Endothelial cell of umbilical vein (primary cell): ENCODE data around the gene CETP. TPM values are rescaled to one million over a fixed set of nuclear protein-coding genes. Genes with fewer than 3 reads are reported as not detected.

ENCODE experiments used
- BruUV-seq: library from RNA; stranded (reverse); fragments of 400-500 nt; replicated peaks from 2 replicates; lab custom pipeline; 2021; lab: Mats Ljungman, UMichigan
- CTCF ChIA-PET: fragments of 300-600, 350-600 bp; sonication (Branson Sonifier 250); formaldehyde crosslinking; loops from one replicate; lab custom pipeline; 2021; ENCODE audit warnings: antibody characterized with exemption, inconsistent platforms; lab: Charles Lee
- POLR2A ChIA-PET: fragments of 300-600, 350-600 bp; sonication (Branson Sonifier 250); formaldehyde crosslinking; loops from one replicate; lab custom pipeline; 2021; ENCODE audit warnings: antibody characterized with exemption, inconsistent platforms; lab: Charles Lee
- DNase-seq: peaks from one replicate; pipeline ENCODE4 v3.0.0-alpha.2; 2011; ENCODE audit warnings: low read depth, low spot score
- FAIRE-seq: peaks from 2 replicates; lab custom pipeline; 2011; peaks lifted over from hg19 to GRCh38; lab: Jason Lieb, UNC
- H2AFZ ChIP-seq: 2 replicates; pipeline ENCODE4 v1.6.0; 2012; ENCODE audit warnings: low read depth, low read length, control low read depth, inconsistent platforms
- H3K27ac ChIP-seq: 2 replicates; pipeline ENCODE4 v1.5.1; 2011; ENCODE audit warnings: low read depth, mild to moderate bottlenecking, control low read depth, low read length, moderate library complexity; ENCODE audit not compliant: insufficient read depth
- H3K27me3 ChIP-seq, 2 experiments: 2 replicates each; pipeline versions ENCODE4 v1.6.0 to v1.6.1; 2011; ENCODE audit warnings: low read length in 2 of 2, mixed read lengths in 1 of 2; ENCODE audit not compliant: control insufficient read depth in 2 of 2, insufficient read depth in 2 of 2
- H3K36me3 ChIP-seq, 2 experiments: 2 replicates in 1 of 2; 3 replicates in 1 of 2; pipeline ENCODE4 v1.5.1; 2011; ENCODE audit warnings: low read length in 2 of 2, mild to moderate bottlenecking in 1 of 2, moderate library complexity in 1 of 2; ENCODE audit not compliant: control insufficient read depth in 2 of 2, insufficient read depth in 2 of 2; ENCODE audit errors: extremely low read depth in 1 of 2
- H3K4me1 ChIP-seq: 3 replicates; pipeline ENCODE4 v1.5.1; 2011; ENCODE audit warnings: mild to moderate bottlenecking, low read length; ENCODE audit not compliant: control insufficient read depth, insufficient read depth; ENCODE audit errors: extremely low read depth
- H3K4me2 ChIP-seq: 2 replicates; pipeline ENCODE4 v1.6.1; 2011; ENCODE audit warnings: low read length, control low read depth, mixed read lengths; ENCODE audit not compliant: insufficient read depth
- H3K4me3 ChIP-seq, 3 experiments: fragments of 200-600 bp in 1 of 3; sonication (generic), shearing (Covaris generic) in 1 of 3; replicated peaks in 1 of 3; 2 replicates each; pipeline ENCODE4 v1.5.1; 2011 to 2016; ENCODE audit warnings: control low read depth in 3 of 3, low read length in 3 of 3, mild to moderate bottlenecking in 2 of 3, inconsistent platforms in 1 of 3, low read depth in 1 of 3, moderate library complexity in 1 of 3; ENCODE audit not compliant: insufficient read depth in 1 of 3
- H3K79me2 ChIP-seq: 2 replicates; pipeline ENCODE4 v1.6.0; 2012; ENCODE audit warnings: low read length, inconsistent platforms; ENCODE audit not compliant: control insufficient read depth, insufficient read depth
- H3K9ac ChIP-seq: replicated peaks from 2 replicates; pipeline ENCODE3; 2011; ENCODE audit warnings: low read length, control low read depth; ENCODE audit not compliant: insufficient read depth; ENCODE audit errors: extremely low read depth
- H3K9me1 ChIP-seq: replicated peaks from 3 replicates; pipeline ENCODE4 v1.6.0; 2011; ENCODE audit warnings: mild to moderate bottlenecking, low read length; ENCODE audit not compliant: control insufficient read depth, insufficient read depth; ENCODE audit errors: extremely low read depth
- H3K9me3 ChIP-seq: replicated peaks from 2 replicates; pipeline ENCODE4 v1.5.1; 2012; ENCODE audit warnings: low read length, inconsistent platforms; ENCODE audit not compliant: control insufficient read depth, insufficient read depth
- H4K20me1 ChIP-seq: replicated peaks from 2 replicates; pipeline ENCODE3; 2011; ENCODE audit warnings: mild to moderate bottlenecking, low read length; ENCODE audit not compliant: control insufficient read depth, insufficient read depth; ENCODE audit errors: extremely low read depth
- CTCF ChIP-seq, 2 donors: IDR thresholded peaks; 1 replicate in 1 of 2; 2 replicates in 1 of 2; pipeline ENCODE4 v1.5.1; 2011; ENCODE audit warnings: low read length in 2 of 2, mild to moderate bottlenecking in 2 of 2, moderate library complexity in 2 of 2, control low read depth in 1 of 2, inconsistent platforms in 1 of 2, low read depth in 1 of 2; ENCODE audit not compliant: insufficient read depth in 1 of 2; ENCODE audit errors: extremely low read depth in 1 of 2
- EZH2 ChIP-seq: IDR thresholded peaks from 2 replicates; pipeline ENCODE4 v1.6.1; 2012; ENCODE audit warnings: borderline replicate concordance, low read depth, mild to moderate bottlenecking, moderate library complexity, low read length, inconsistent platforms; ENCODE audit not compliant: severe bottlenecking
- FOS ChIP-seq: IDR thresholded peaks from 2 replicates; pipeline ENCODE4 v1.6.1; 2011; ENCODE audit warnings: mild to moderate bottlenecking, low read length, moderate library complexity, borderline replicate concordance; ENCODE audit not compliant: insufficient read depth
- GATA2 ChIP-seq: IDR thresholded peaks from 2 replicates; pipeline ENCODE4 v1.7.0; 2011; ENCODE audit warnings: low read depth, mild to moderate bottlenecking, moderate library complexity, mixed read lengths, low read length; ENCODE audit not compliant: insufficient read length, insufficient read depth
- JUN ChIP-seq: IDR thresholded peaks from 2 replicates; pipeline ENCODE4 v1.6.1; 2011; ENCODE audit warnings: borderline replicate concordance, low read depth; ENCODE audit not compliant: insufficient read length, insufficient read depth
- MAX ChIP-seq: IDR thresholded peaks from 2 replicates; pipeline ENCODE4 v1.6.1; 2011; ENCODE audit not compliant: insufficient read depth, insufficient read length
- MYC ChIP-seq: IDR thresholded peaks from one replicate; pipeline ENCODE4 v1.6.1; 2011; ENCODE audit warnings: mild to moderate bottlenecking, low read depth, low read length
- POLR2A ChIP-seq: IDR thresholded peaks from 2 replicates; pipeline ENCODE4 v1.6.1; 2012; ENCODE audit warnings: low read depth, mild to moderate bottlenecking, control low read depth, low read length
- POLR2AphosphoS5 ChIP-seq: IDR thresholded peaks from 2 replicates; pipeline ENCODE4 v1.6.1; 2012; ENCODE audit warnings: low read depth, mild to moderate bottlenecking, control low read depth, low read length, moderate library complexity; ENCODE audit not compliant: insufficient read depth
- dilution Hi-C: fragments of 300-500 bp; cut with MboI; formaldehyde crosslinking; loops from one replicate; pipeline ENCODE4 v1.15.0; 2019; ENCODE audit warnings: low sequenced_read_pairs; ENCODE audit not compliant: extremely low pct_ligation_motif_present
- intact Hi-C: fragments of 100-400 bp; cut with micrococcal nuclease; formaldehyde crosslinking; loops from one replicate; pipeline ENCODE4 v1.10.0; 2022
- polyA plus RNA-seq, 4 experiments: library from polyadenylated mRNA; depleted of rRNA in 3 of 4; stranded (reverse) in 3 of 4; unstranded in 1 of 4; fragments of >200 nt; gene quantifications; 2 replicates each; pipeline versions ENCODE4 v1.2.1 to v1.2.3, GENCODE V29; 2011 to 2012; ENCODE audit warnings: missing spikeins in 1 of 4
- total RNA-seq: library from RNA; stranded (reverse); gene quantifications from 2 replicates; pipeline ENCODE4 v1.2.3, GENCODE V29; 2021

Gene CETP
- total and polyA plus RNA-seq, 2 donors (not counting 3 experiments of a cell fraction or from before 2014, with no cell fraction given) = 2.2 to 2.8 TPM

GRCh38 chr16:57022445-57022844 is 60.7 kb downstream of the CETP start:
- intact Hi-C loops = no loop called here
- TF ChIP-seq POLR2A (no peak), POLR2AphosphoS5 (no peak), GATA2 (no peak)
- DNase-seq = no peak
- Histone ChIP-seq H2AFZ (no peak overlapping the region), H3K79me2 (no peaks in the 10 kb centered on the region), H3K27me3 (no peaks in the 10 kb centered on the region), H3K9ac (no peak overlapping the region), H3K9me3 (no peaks in the 10 kb centered on the region), H3K9me1 (no peaks in the 10 kb centered on the region), H3K4me3 (no peak overlapping the region), H3K27ac (no peak overlapping the region), H3K4me2 (no peak overlapping the region), H3K4me1 (peaks cover 3% of the 10 kb centered on the region), H3K36me3 (no peaks in the 10 kb centered on the region), H4K20me1 (no peaks in the 10 kb centered on the region)
- dilution Hi-C loops = no loop called here
- POLR2A ChIA-PET = no interaction called here
- no TSS peak for BruUV-seq
- CTCF ChIA-PET = interaction anchor here (1.1 to 2.0 kb wide), 2 partner anchors 24 to 193 kb away, joined by 3 to 9 read pairs; no protein-coding TSS in a partner anchor
- FAIRE-seq = no peak

- intact Hi-C loops = no loop called here
- POLR2A ChIA-PET = no interaction called here
- Histone ChIP-seq H3K36me3 (no peaks in the 10 kb centered on the region), H3K27me3 (no peaks in the 10 kb centered on the region), H3K9me3 (no peaks in the 10 kb centered on the region), H3K4me3 (no peak overlapping the region), H3K4me2 (no peak overlapping the region), H3K79me2 (no peaks in the 10 kb centered on the region), H3K9me1 (no peaks in the 10 kb centered on the region), H4K20me1 (no peaks in the 10 kb centered on the region), H3K9ac (no peak overlapping the region), H2AFZ (no peak overlapping the region), H3K4me1 (no peaks in the 10 kb centered on the region), H3K27ac (no peak overlapping the region)
- BruUV-seq = no TSS peak
- dilution Hi-C loops = no loop called here
- CTCF ChIA-PET = interaction anchor here (0.8 to 2.0 kb wide), 4 partner anchors 10 to 22 kb away, joined by 3 to 9 read pairs (median 4); no protein-coding TSS in a partner anchor
- no peak for FAIRE-seq
- no peak for DNase-seq
- TF ChIP-seq FOS (no peak), GATA2 (no peak), MYC (no peak), EZH2 (no peak), JUN (no peak), POLR2A (no peak), MAX (no peak), CTCF (IDR thresholded peaks at IDR 0.05; ENCODE audit: extremely low read depth in 1 of 2, insufficient read depth in 1 of 2, low read depth in 1 of 2, low read length in 2 of 2) (no peak)
Measured at GRCh38 chr16:57023541-57024249, 61.9 kb downstream of the CETP start.
